SU-DHL-6 (cell line): ENCODE results near the gene EBF3.

Source experiments
- CTCF ChIP-seq: fragments of 200-600 bp; sonication (generic); IDR thresholded peaks from one replicate; pipeline ENCODE4 v1.5.1; 2017; ENCODE audit warnings: antibody characterized with exemption, mild to moderate bottlenecking, low read length, moderate library complexity; ENCODE audit not compliant: insufficient read depth, poor library complexity, severe bottlenecking
- EZH2phosphoT487 ChIP-seq: fragments of 200-600 bp; sonication (generic), shearing (Covaris generic); conservative IDR thresholded peaks from 2 replicates; pipeline ENCODE4 v1.6.1; 2018; ENCODE audit warnings: mild to moderate bottlenecking, antibody characterized with exemption, low read length, moderate library complexity, mixed read lengths

GRCh38 chr10:129847741-129848483 lies 116.2 kb downstream of the EBF3 start:
- TF ChIP-seq CTCF (no peak), EZH2phosphoT487 (no peak)
